Dedifferentiated amniotic fluid mesenchymal stem cell (primary cell): Measurements from ENCODE around the gene WNT5A.

Source experiments
- DNase-seq: peaks from one replicate; pipeline ENCODE4 v3.0.0-alpha.2; 2016; ENCODE audit errors: extremely low spot score

WNT5A gene

GRCh38 chr3:55481744-55482495 is 5.2 kb downstream of the WNT5A start:
- no peak for DNase-seq

- DNase-seq, result peak; percentile 80
Measured at GRCh38 chr3:55480911-55481743, 6.0 kb downstream of the WNT5A start.

GRCh38 chr3:55477306-55478303 is 9.5 kb downstream of the WNT5A start:
- no peak for DNase-seq

- peak; percentile 65 for DNase-seq
Measured at GRCh38 chr3:55476515-55476914, 10.6 kb downstream of the WNT5A start.

- no peak for DNase-seq
Measured at GRCh38 chr3:55474213-55474632, 12.9 kb downstream of the WNT5A start.

DNA sequence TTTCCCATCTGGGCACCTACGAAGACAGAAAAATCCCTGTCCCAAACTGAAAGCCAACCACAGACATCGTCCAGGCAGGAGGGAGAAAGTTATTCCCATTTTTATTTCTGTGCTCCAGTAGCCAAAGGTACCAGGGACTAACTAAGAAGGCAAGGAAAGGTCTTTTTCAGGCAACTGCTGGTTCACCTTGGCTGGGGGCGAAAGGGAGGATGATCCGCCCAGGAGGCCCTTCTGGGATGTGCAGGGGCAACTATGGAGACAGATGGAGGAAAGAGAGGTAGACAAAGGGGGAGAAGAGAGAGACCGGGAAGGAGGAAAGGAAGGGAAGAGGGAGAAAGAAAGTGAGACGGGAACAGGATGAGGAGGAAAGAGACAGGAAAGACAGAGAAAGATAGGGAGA is 13.3 kb downstream of the WNT5A start:
- no peak for DNase-seq

GRCh38 chr3:55471522-55472280 is 15.4 kb downstream of the WNT5A start:
- DNase-seq, result no peak

DNA sequence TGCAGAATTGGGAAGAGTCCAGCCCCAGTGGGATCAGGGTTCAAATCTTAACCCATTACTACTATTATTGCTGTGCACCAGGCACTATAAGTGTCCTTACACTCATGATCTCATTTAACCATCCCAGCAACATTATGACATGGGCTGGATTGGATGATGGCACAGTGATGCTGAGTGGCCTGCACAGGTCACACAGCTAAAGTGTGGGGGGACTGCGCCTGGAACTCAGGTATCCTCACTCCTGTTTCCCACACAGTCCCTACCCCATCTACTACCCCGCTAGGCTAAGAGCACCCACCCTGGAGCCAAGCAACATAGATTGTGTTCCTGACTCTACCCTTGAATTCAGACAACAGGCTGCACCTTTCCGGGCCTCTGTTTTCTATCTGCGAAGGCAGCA is 16.0 kb downstream of the WNT5A start:
- no peak for DNase-seq

GRCh38 chr3:55469957-55470526 is 17.1 kb downstream of the WNT5A start:
- no peak for DNase-seq

DNA sequence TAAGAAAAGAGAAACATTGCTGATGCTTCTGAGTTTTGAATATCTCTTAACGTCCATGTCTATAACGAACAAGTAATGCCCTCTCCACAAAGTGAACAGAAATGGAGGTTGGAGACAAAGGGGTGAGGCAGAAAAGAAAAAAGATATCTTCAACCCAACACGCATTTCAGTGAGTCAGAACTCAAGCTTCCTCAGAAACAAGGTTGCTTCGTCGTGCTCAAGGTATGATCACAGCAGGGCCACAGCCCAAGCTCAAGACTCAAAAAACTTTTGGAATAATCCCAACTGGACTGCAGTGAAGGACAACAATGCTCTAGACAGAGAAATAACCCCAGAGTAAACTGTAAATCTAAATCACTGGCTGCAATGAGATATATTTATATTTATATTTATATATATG is 18.9 kb downstream of the WNT5A start:
- DNase-seq, result no peak

GRCh38 chr3:55467099-55467498 is 20.0 kb downstream of the WNT5A start:
- peak; percentile 79 for DNase-seq

- no peak for DNase-seq
Measured at GRCh38 chr3:55466526-55466925, 20.6 kb downstream of the WNT5A start.

DNA sequence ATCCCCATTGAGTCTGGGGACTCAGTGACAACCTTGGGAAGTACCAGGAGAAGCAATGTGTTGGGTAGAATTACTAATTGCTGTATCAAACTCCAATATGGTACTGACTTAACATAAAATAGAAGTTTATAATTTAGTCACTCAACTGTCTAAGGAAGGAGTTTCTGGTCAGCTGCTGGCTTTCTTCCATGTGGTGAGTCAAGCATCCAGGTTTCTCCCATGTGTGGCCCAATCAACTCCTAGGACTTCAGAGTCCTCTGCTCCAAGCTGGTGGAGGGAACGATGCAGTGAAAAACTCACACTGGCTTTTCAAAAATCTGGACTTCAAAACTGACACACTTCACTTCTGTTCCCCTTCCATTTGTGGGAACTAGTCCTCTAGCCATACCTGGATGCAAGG is 25.2 kb downstream of the WNT5A start:
- DNase-seq, result no peak

GRCh38 chr3:55459838-55460237 is 27.3 kb downstream of the WNT5A start:
- DNase-seq, result no peak

- no peak for DNase-seq
Measured at GRCh38 chr3:55458181-55458790, 28.8 kb downstream of the WNT5A start.

- DNase-seq, result no peak
Measured at GRCh38 chr3:55455915-55456314, 31.2 kb downstream of the WNT5A start.

GRCh38 chr3:55454611-55455010 is 32.5 kb downstream of the WNT5A start:
- DNase-seq, result no peak

- no peak for DNase-seq
Measured at GRCh38 chr3:55453886-55454496, 33.1 kb downstream of the WNT5A start.

- DNase-seq, result no peak
Measured at GRCh38 chr3:55452886-55453285, 34.2 kb downstream of the WNT5A start.

- no peak for DNase-seq
Measured at GRCh38 chr3:55449527-55449926, 37.6 kb downstream of the WNT5A start.
